VCaP (cell line): ENCODE results near the gene TSSK3.

Source experiments
- H3K27ac ChIP-seq: fragments of 450-650 bp; 2 replicates; pipeline ENCODE4 v1.5.1; 2017
- CTCF ChIP-seq: fragments of 450-650 bp; conservative IDR thresholded peaks from 2 replicates; pipeline ENCODE4 v1.5.1; 2017; ENCODE audit warnings: mild to moderate bottlenecking, moderate library complexity

Gene TSSK3

GRCh38 chr1:32367912-32368635 is 5.7 kb downstream of the TSSK3 start:
- no peak for TF ChIP-seq CTCF
- H3K27ac ChIP-seq: no peak overlapping the region

DNA sequence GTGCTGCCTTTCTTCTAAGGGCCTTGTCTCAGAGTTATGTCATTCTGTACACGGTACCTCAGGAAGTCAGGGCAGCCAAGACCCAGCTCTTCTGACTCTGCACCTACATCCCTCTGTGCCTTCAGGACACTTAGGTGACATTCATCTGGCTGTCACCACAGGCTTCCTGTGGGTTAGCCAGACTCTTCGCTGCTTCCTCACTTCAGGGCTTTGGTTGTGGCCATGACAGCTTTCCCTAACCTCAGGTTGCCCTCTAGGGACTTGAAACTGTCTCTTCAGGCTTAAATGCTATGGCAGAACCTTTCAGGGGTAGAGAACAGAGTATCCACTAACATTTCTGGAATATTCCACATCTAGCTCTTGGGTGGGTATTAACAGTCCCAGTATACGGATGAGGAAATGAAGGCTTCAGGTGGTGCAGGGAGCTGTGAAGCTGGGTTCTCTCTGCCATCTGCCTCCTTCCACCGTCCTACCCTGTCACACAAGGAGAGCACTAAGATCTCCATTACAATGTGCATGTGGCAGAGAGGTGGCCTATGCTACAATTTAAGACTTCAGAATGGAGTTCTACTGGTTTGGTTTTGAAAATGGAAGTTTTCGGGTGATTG is 9.9 kb downstream of the TSSK3 start:
- no peak overlapping the region for H3K27ac ChIP-seq
- TF ChIP-seq CTCF: no peak

DNA sequence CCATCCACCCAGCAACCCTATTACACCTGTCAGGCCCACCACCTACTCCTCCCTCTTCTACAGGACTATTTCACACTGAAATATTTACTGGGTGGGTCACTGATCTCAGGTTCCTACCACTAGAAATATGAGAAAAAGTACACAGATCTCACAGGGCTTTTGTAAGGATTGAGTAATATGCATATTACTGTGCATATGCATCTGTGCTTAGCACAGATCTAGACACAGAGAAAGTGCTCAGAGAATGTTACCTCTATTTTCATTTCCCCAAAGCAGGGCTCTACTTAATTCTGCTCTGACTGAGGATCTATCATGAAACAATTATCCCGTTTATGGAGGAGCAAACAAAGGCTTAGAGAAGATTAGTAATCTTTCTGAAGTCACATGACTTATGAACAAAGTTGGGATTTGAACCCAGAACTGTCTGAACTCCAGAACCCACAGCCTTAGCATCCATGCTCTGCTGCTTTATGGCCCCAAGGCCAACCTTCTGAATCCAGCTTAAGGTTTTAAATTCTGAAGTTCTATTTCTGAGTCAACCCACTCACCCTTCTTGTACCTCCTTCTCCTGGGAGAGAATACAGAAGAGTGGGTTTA is 11.8 kb downstream of the TSSK3 start:
- TF ChIP-seq CTCF: no peak
- H3K27ac ChIP-seq: no peak overlapping the region

DNA sequence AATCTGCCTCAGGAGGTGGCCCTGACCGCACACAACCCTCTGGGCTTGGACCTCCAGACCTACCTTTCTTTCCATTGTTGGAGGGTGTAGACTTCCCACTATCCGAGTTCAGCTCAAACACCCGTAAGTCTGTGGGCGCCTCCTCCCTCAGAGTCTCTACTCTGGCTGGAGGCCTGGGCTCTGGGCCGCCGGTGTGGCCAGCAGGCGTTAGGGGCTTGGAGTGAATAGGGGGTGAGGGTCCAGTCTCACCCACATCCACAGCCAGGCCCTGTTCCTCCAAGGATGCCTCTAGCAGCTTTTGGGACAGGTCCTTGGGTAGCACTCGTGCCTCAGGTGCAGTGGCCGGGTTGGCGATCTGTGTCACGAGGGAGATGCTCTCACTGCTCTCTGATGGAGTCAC is 13.9 kb downstream of the TSSK3 start:
- TF ChIP-seq CTCF: no peak
- H3K27ac ChIP-seq: no peak overlapping the region

- no peak for TF ChIP-seq CTCF
- no peak overlapping the region for H3K27ac ChIP-seq
These were observed 15.3 kb downstream of the TSSK3 start for GRCh38 chr1:32377541-32378220.

DNA sequence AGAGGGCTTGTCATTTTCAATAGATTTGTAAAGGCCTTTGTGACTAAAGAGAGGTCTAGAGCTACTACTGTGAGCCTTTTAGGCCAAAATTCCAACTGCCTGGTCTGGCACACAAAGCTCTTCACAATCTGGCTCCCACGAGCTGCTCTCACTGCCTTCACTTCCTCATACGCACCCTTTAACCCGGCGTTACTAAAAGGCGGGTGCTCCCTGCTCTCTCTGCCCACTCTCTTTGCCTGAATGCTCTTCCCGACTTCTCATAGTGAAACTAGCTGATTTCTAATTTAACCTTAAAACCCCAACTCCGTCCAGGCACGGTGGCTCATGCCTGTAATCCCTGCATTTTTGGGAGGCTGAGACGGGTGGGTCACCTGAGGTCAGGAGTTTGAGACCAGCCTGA is 17.7 kb downstream of the TSSK3 start:
- H3K27ac ChIP-seq: no peak overlapping the region
- TF ChIP-seq CTCF: no peak

DNA sequence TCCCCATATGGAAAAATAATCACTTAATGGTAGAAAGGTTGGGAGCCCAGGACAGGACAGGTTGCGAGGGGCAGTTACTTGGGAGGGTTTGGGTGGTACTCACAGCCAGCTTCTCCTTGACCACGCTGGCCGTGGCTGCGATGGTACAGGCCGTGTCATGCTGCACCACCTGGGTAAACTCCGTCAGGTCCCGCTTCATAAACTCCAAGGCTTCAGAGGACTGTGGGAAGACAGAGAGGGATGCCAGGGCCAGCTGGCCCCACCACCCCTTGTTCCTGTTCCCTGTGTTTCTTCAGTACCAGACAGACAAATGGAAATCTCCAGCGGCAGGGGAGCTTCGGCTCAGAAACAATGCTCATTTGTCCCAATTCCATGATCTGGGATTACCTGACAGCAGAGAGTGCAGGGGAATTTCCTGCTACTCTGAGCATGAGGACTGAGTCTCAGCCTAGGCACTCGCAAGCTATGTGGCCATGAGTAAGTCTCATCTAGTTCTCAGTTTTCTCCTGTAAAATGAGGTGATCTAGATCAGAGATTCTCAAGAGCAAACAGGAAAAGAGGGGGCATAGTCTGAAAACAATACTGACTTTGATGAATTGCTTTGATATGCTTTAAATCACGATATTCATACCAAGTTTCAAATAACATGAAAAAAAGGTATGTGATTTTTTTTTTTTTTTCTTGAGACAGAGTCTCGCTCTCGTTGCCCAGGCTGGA is 24.5 kb downstream of the TSSK3 start:
- no peak for TF ChIP-seq CTCF
- H3K27ac ChIP-seq: no peak overlapping the region
